OCI-LY3 (cell line): ENCODE data around the gene LACTB.
A peak's percentile ranks its signal among the peaks of the same experiment; 100 is the strongest.

Experiments used
- H2AFZ ChIP-seq: fragments of 200-600, 300-600 bp; shearing (Covaris generic); 2 replicates; pipeline ENCODE4 v1.6.0; 2014; ENCODE audit warnings: antibody characterized with exemption, low read depth, low read length
- H3K27ac ChIP-seq: fragments of 200-600, 300-600 bp; sonication (generic); 2 replicates; pipeline ENCODE4 v1.5.1; 2014; ENCODE audit warnings: mild to moderate bottlenecking, low read length, moderate library complexity, mixed read lengths
- H3K27me3 ChIP-seq: fragments of 200-600, 300-600 bp; sonication (generic); 2 replicates; pipeline ENCODE4 v1.6.1; 2014; ENCODE audit warnings: low read depth, low read length, mixed read lengths
- H3K36me3 ChIP-seq: fragments of 200-600, 300-600 bp; sonication (generic); replicated peaks from 2 replicates; pipeline ENCODE3; 2014; ENCODE audit warnings: low read depth, low read length, mixed read lengths
- H3K4me1 ChIP-seq: fragments of 300-600, 200-600 bp; sonication (generic); 2 replicates; pipeline ENCODE4 v1.6.1; 2014; ENCODE audit warnings: low read length, mixed read lengths
- H3K4me2 ChIP-seq: fragments of 200-600, 300-600 bp; sonication (generic); 2 replicates; pipeline ENCODE4 v1.6.1; 2014; ENCODE audit warnings: low read length, mixed read lengths
- H3K4me3 ChIP-seq: fragments of 300-600, 200-600 bp; sonication (generic); 2 replicates; pipeline ENCODE4 v1.5.1; 2014; ENCODE audit warnings: antibody characterized with exemption, mild to moderate bottlenecking, low read length, moderate library complexity
- H3K79me2 ChIP-seq: fragments of 300-600, 200-600 bp; shearing (Covaris generic); 2 replicates; pipeline ENCODE4 v1.6.1; 2014; ENCODE audit warnings: mild to moderate bottlenecking, low read length, mixed read lengths
- H3K9ac ChIP-seq: fragments of 300-600, 200-600 bp; shearing (Covaris generic); 2 replicates; pipeline ENCODE4 v1.6.0; 2014; ENCODE audit warnings: mild to moderate bottlenecking, low read length, moderate library complexity
- H3K9me3 ChIP-seq: fragments of 200-600, 300-600 bp; shearing (Covaris generic); 2 replicates; pipeline ENCODE4 v1.6.1; 2014; ENCODE audit warnings: low read length, mixed read lengths; ENCODE audit not compliant: insufficient read depth
- H4K20me1 ChIP-seq: fragments of 200-600, 300-600 bp; sonication (generic); 2 replicates; pipeline ENCODE4 v1.6.1; 2016; ENCODE audit warnings: low read length, mixed read lengths; ENCODE audit not compliant: insufficient read depth
- EZH2phosphoT487 ChIP-seq: fragments of 200-600 bp; shearing (Covaris generic); IDR thresholded peaks from 2 replicates; pipeline ENCODE4 v1.6.1; 2018; ENCODE audit warnings: antibody characterized with exemption, mixed run types, low read depth
- TF ChIP-seq, protein P1 (sequence below): fragments of 200-600, 300-600 bp; sonication (generic); IDR thresholded peaks from 2 replicates; pipeline ENCODE4 v1.5.1; 2014; ENCODE audit warnings: antibody characterized with exemption, low read length, low read depth

LACTB gene

DNA sequence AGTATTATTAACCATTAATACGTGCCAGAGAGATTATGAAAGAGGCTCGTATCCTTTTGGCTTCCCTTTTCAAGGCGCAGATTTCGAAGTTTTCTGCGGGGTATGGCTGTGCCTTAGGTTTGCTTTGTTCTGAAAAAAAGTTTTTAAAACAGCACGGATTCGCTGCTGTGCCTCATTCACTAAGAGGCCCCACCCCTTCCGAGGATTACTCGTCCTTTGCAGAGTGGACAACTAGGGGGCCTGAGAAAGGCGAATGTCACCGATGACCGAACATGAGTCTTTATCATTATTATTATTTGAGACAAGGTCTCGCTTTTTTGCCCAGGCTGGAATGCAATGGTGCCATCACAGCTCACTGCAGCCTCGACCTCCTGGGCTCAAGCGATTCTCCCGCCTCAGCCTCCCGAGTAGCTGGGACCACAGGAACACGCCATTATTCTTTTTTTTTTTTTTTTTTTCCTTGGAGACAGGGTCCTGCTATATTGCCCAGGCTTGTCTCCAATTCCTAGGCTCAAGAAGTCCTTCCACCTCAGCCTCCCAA is 36.3 kb downstream of the LACTB start:
- Histone ChIP-seq H3K79me2 (peaks cover 16% of the 10 kb centered on the region), H3K9ac (peak overlapping the region; percentile 87), H2AFZ (peak overlapping the region; percentile 69), H3K36me3 (peaks cover 3% of the 10 kb centered on the region), H3K9me3 (no peaks in the 10 kb centered on the region), H3K4me3 (peak overlapping the region; percentile 84), H3K4me2 (peak overlapping the region; percentile 76), H3K27ac (peak overlapping the region; percentile 75), H3K4me1 (peaks cover 5% of the 10 kb centered on the region), H4K20me1 (no peaks in the 10 kb centered on the region), H3K27me3 (0 out of 2 replicates have a peak, but pooled peaks cover under 1% of the 10 kb centered on the region)
- no peak for TF ChIP-seq EZH2phosphoT487
- TF ChIP-seq, protein P1, sequence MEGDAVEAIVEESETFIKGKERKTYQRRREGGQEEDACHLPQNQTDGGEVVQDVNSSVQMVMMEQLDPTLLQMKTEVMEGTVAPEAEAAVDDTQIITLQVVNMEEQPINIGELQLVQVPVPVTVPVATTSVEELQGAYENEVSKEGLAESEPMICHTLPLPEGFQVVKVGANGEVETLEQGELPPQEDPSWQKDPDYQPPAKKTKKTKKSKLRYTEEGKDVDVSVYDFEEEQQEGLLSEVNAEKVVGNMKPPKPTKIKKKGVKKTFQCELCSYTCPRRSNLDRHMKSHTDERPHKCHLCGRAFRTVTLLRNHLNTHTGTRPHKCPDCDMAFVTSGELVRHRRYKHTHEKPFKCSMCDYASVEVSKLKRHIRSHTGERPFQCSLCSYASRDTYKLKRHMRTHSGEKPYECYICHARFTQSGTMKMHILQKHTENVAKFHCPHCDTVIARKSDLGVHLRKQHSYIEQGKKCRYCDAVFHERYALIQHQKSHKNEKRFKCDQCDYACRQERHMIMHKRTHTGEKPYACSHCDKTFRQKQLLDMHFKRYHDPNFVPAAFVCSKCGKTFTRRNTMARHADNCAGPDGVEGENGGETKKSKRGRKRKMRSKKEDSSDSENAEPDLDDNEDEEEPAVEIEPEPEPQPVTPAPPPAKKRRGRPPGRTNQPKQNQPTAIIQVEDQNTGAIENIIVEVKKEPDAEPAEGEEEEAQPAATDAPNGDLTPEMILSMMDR = no peak

DNA sequence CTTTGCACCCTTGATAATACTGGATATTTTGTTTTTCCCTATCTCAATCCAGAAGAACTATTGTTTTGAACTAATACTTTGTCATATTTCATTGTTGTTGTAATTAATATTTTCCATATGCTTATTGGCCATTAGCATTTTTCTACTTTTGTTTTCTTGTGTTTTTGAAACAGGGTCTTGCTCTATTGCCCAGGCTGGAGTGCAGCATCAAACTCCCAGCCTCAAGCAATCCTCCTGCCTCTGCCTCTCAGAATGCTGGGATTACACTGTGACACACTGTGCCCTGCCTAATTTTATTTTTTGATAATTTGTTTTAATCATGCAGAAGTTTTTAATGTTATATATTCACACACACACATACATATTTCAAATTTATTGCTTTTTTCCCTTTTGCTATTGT is 39.0 kb downstream of the LACTB start:
- Histone ChIP-seq H3K27ac (no peak overlapping the region), H3K9me3 (no peaks in the 10 kb centered on the region), H3K27me3 (peaks cover 20% of the 10 kb centered on the region), H3K4me3 (no peak overlapping the region), H3K79me2 (peaks cover 14% of the 10 kb centered on the region), H3K4me1 (peaks cover 5% of the 10 kb centered on the region), H3K9ac (no peak overlapping the region), H2AFZ (no peak overlapping the region), H4K20me1 (no peaks in the 10 kb centered on the region), H3K36me3 (no peaks in the 10 kb centered on the region), H3K4me2 (no peak overlapping the region)
- no peak for TF ChIP-seq EZH2phosphoT487
- TF ChIP-seq, protein P1 = no peak

DNA sequence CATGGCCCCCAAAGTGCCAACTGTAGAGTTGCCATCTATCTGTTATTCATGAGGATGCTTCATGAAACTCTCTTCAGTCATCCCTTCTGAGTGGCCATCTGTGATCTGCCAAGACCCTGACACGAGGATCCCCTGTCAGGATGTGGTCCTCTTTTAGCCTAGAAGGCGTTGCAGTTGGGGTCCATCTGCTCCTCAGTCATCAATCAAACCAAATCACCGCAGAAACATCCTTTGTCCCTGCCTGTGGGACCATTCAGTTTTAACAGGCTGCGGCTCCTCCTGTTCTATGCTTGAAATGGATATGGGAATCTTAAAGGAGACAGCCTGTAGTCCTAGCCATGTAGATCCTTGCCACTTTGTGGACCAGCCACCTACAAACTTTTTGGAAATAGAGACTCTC is 41.6 kb downstream of the LACTB start:
- Histone ChIP-seq H2AFZ (no peak overlapping the region), H3K9ac (no peak overlapping the region), H4K20me1 (no peaks in the 10 kb centered on the region), H3K4me2 (no peak overlapping the region), H3K27me3 (peaks cover 22% of the 10 kb centered on the region), H3K36me3 (no peaks in the 10 kb centered on the region), H3K4me1 (peaks cover 3% of the 10 kb centered on the region; the same call in 1 of the 2 replicates), H3K27ac (no peak overlapping the region), H3K4me3 (no peak overlapping the region), H3K9me3 (no peaks in the 10 kb centered on the region), H3K79me2 (no peaks in the 10 kb centered on the region)
- TF ChIP-seq EZH2phosphoT487 = no peak
- TF ChIP-seq, protein P1 = no peak

DNA sequence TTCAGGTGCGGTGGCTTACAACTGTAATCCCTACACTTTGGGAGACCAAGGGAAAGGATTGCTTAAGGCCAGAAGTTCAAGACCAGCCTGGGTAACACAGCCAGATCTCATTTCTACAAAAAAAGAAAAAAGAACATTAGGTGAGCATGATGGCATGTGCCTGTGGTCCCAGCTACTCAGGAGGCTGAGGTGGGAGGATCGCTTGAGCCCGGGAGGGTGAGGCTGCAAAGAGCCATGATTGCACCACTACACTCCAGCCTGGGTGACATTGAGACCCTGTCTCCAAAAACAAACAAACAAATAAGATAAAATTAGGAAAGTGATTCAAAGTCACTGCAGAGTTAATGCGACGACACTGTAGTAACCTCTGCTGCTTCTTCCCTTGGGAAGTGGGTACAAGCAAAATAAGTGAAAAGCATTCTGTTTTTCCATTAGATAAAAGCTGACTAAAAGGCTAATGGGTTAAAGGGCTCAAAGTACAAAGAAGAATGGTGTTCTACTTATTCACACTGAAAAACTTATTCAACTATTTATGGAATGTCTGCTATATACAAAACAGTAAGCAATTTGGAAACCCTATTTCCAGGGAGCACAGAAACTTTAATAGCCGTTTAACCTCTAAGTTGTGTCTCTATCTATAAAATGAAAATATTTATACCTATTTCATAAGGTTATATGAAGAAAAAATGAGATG is 43.7 kb downstream of the LACTB start:
- no peaks in the 10 kb centered on the region for H3K36me3 ChIP-seq
- peaks cover 22% of the 10 kb centered on the region for H3K27me3 ChIP-seq
- H3K79me2 ChIP-seq = no peaks in the 10 kb centered on the region
- H3K9ac ChIP-seq = no peak overlapping the region
- no peak overlapping the region for H3K4me3 ChIP-seq
- H3K9me3 ChIP-seq = no peaks in the 10 kb centered on the region
- TF ChIP-seq EZH2phosphoT487 = no peak
- TF ChIP-seq, protein P1 = no peak
- peaks cover 3% of the 10 kb centered on the region; the same call in 1 of the 2 replicates for H3K4me1 ChIP-seq
- no peaks in the 10 kb centered on the region for H4K20me1 ChIP-seq
- H2AFZ ChIP-seq = no peak overlapping the region
- no peak overlapping the region for H3K27ac ChIP-seq
- H3K4me2 ChIP-seq = no peak overlapping the region
